Fibroblast of mammary gland (primary cell): Measurements from ENCODE around the gene FLT1.

ENCODE experiments used
- DNase-seq: peaks from one replicate; pipeline ENCODE4 v3.0.0-alpha.2; 2010; ENCODE audit warnings: low read depth
- H3K4me3 ChIP-seq: 2 replicates; pipeline ENCODE4 v1.5.1; 2011; ENCODE audit warnings: low read depth, mild to moderate bottlenecking, low read length, moderate library complexity; ENCODE audit not compliant: control insufficient read depth
- TF ChIP-seq, protein P1 (sequence below): conservative IDR thresholded peaks from 2 replicates; pipeline ENCODE4 v1.5.1; 2011; ENCODE audit warnings: low read depth, low read length, inconsistent platforms; ENCODE audit not compliant: control insufficient read depth, insufficient read depth

The FLT1 gene

GRCh38 chr13:28505543-28506135 is 10.7 kb upstream of the FLT1 start:
- no peak for DNase-seq
- TF ChIP-seq, protein P1, sequence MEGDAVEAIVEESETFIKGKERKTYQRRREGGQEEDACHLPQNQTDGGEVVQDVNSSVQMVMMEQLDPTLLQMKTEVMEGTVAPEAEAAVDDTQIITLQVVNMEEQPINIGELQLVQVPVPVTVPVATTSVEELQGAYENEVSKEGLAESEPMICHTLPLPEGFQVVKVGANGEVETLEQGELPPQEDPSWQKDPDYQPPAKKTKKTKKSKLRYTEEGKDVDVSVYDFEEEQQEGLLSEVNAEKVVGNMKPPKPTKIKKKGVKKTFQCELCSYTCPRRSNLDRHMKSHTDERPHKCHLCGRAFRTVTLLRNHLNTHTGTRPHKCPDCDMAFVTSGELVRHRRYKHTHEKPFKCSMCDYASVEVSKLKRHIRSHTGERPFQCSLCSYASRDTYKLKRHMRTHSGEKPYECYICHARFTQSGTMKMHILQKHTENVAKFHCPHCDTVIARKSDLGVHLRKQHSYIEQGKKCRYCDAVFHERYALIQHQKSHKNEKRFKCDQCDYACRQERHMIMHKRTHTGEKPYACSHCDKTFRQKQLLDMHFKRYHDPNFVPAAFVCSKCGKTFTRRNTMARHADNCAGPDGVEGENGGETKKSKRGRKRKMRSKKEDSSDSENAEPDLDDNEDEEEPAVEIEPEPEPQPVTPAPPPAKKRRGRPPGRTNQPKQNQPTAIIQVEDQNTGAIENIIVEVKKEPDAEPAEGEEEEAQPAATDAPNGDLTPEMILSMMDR: no peak
- no peak overlapping the region for H3K4me3 ChIP-seq

DNA sequence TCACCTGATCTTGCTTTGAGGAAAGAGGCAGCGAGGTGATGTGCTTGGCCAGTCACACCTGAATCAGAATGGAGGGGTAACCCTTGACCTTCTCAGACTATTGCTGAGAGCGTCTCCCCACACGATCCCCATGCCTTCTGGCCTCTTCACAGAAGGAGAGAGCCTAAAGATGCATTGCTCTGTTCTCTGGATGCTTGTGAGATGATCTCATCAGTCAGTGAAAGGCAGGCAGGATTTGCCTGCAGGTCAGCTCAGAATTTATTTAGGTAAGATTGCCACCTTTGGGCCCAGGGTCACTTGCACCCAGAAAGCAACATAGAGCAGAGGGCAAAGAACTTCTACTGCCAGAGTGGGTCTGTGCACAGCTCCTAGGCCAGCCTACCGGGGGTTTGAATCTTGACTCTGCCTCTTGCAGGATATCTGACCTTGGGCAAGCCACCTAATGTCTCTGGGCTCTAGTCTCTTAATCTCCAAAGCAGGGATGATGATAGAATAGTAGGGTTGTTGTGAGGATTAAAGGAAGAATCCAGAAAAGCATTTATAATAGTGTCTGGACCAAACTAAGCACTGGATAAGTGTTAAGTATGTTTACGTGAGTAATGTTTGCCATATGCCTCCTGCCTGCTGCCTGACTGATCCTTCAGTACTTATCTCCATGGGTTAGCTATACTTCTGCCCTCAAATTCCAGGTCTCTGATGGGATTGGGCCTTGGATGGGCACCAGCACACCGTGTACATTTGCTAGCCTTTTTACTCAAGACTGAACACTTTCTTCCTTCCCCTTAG is 8.4 kb upstream of the FLT1 start:
- TF ChIP-seq, protein P1: no peak
- no peak for DNase-seq

DNA sequence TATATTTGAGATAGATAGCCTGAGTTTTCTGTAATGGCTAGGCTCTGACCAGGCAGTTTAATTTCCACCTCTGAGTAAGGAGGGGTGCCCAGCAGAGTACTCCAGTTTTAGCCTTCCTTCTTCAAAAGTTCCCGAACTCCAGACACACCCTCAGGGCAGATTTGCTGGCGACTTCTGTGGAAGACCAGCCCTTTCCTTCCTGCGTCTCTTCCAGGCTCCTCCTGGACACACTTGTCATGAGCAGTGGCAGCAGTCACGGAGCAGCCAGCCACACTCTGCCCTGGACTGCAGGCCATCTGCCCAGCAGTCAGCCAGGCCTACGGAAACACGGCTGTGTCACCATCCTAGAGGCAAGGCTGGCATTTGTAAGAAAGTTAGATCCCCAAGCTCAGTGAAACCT is 6.6 kb upstream of the FLT1 start:
- no peak overlapping the region for H3K4me3 ChIP-seq
- TF ChIP-seq, protein P1: no peak
- DNase-seq: no peak

More for the DNA sequence above, 8.4 kb upstream of the FLT1 start:
- no peak overlapping the region for H3K4me3 ChIP-seq

GRCh38 chr13:28499609-28500008 is 4.7 kb upstream of the FLT1 start:
- TF ChIP-seq, protein P1: no peak
- DNase-seq: peak; percentile 45
- no peak overlapping the region for H3K4me3 ChIP-seq

DNA sequence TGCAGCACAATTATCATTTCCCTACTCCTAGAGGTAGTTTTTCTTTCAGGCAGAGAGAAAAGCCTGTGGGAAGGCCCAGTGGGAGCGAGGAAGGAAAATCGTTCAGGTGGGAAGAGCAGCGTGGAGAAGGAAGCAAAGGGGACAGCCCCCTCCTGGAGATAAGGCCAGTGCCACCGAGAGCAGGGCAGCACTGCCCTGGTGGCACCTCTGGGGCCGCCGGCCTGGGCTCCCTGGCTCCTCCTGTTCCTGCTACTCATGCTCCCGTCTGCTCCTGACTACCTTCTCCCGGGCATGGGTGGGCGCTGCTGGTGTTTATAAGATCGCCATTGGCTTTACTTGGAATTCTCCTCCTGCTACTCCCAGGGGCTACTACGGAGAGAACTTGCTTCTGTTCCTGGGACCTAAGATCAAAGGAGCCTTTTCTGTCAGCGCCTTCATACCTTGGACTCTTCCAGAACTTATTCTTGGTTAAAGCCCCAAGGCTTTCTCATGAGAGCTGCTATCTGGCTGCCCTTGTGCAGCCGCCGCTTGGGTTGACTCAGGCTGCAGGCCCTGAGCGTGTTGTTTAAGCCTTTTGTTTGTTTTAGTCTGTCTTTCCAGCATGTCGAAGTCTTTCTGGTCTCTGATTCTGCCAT is 3.7 kb upstream of the FLT1 start:
- TF ChIP-seq, protein P1: no peak
- H3K4me3 ChIP-seq: no peak overlapping the region
- no peak for DNase-seq

GRCh38 chr13:28497143-28497876 is 2.4 kb upstream of the FLT1 start:
- TF ChIP-seq, protein P1: no peak
- no peak overlapping the region for H3K4me3 ChIP-seq
- no peak for DNase-seq
